B cell (primary cell): ENCODE data around the gene SHMT2. TPM values are rescaled to one million over a fixed set of nuclear protein-coding genes. Genes with fewer than 3 reads are reported as not detected.
A peak's percentile ranks its signal among the peaks of the same experiment; 100 is the strongest.

Experiments used
- ATAC-seq: fragments of 200-7000 bp; cut with Tn5 transposase; one replicate; pipeline ENCODE4 v1.10.0; 2021; ENCODE audit warnings: low read depth, mild to moderate bottlenecking, moderate number of reproducible peaks, moderate library complexity
- CTCF ChIA-PET: fragments of 350-600 bp; sonication (Branson Sonifier 250); formaldehyde crosslinking; loops from one replicate; lab custom pipeline; 2021; ENCODE audit warnings: antibody characterized with exemption, inconsistent platforms; lab: Charles Lee
- POLR2A ChIA-PET: fragments of 350-600 bp; sonication (Branson Sonifier 250); formaldehyde crosslinking; loops from one replicate; lab custom pipeline; 2021; ENCODE audit warnings: antibody characterized with exemption; lab: Charles Lee
- DNase-seq: peaks from one replicate; pipeline ENCODE4 v3.0.0; 2013
- H2AFZ ChIP-seq: 2 replicates; pipeline ENCODE4 v1.6.1; 2012; ENCODE audit warnings: mild to moderate bottlenecking, low read depth, low read length; ENCODE audit not compliant: insufficient read depth, poor library complexity, severe bottlenecking
- H3K27ac ChIP-seq, 2 donors: 1 replicate in 1 of 2; 2 replicates in 1 of 2; pipeline ENCODE4 v1.5.1; 2012 to 2013; ENCODE audit warnings: low read length in 2 of 2, mild to moderate bottlenecking in 2 of 2, moderate library complexity in 1 of 2
- H3K27me3 ChIP-seq, 4 experiments: fragments of 200-600 bp in 1 of 4; sonication (generic) in 1 of 4; replicated peaks in 1 of 4; 1 replicate in 2 of 4; 2 replicates in 2 of 4; pipeline versions ENCODE4 v1.6.1 to v1.7.0; 2013 to 2016; ENCODE audit warnings: low read length in 3 of 4, mild to moderate bottlenecking in 2 of 4, mixed read lengths in 1 of 4, moderate library complexity in 1 of 4; ENCODE audit not compliant: insufficient read depth in 4 of 4, control insufficient read depth in 3 of 4; ENCODE audit errors: control extremely low read depth in 1 of 4
- H3K36me3 ChIP-seq, 2 experiments: replicated peaks in 1 of 2; 1 replicate in 1 of 2; 2 replicates in 1 of 2; pipeline versions ENCODE4 v1.6.1 to v1.7.1; 2013; ENCODE audit warnings: low read length in 1 of 2; ENCODE audit not compliant: insufficient read depth in 2 of 2, control insufficient read depth in 1 of 2; ENCODE audit errors: control extremely low read depth in 1 of 2, extremely low read depth in 1 of 2
- H3K4me1 ChIP-seq, 2 donors: fragments of 200-600 bp in 1 of 2; sonication (generic) in 1 of 2; 1 replicate in 1 of 2; 2 replicates in 1 of 2; pipeline versions ENCODE4 v1.5.1 to v1.6.1; 2013 to 2017; ENCODE audit warnings: low read length in 2 of 2; ENCODE audit not compliant: control insufficient read depth in 2 of 2, insufficient read depth in 2 of 2
- H3K4me2 ChIP-seq: replicated peaks from 2 replicates; pipeline ENCODE3; 2012; ENCODE audit warnings: mild to moderate bottlenecking, low read depth, low read length; ENCODE audit not compliant: poor library complexity, severe bottlenecking
- H3K4me3 ChIP-seq, 5 experiments: fragments of 200-600 bp in 1 of 5; sonication (generic) in 1 of 5; 1 replicate in 3 of 5; 2 replicates in 2 of 5; pipeline versions ENCODE4 v1.5.1 to v1.7.0; 2011 to 2016; ENCODE audit warnings: low read length in 4 of 5, mild to moderate bottlenecking in 4 of 5, low read depth in 2 of 5, control low read depth in 1 of 5, moderate library complexity in 1 of 5; ENCODE audit not compliant: insufficient read depth in 1 of 5; ENCODE audit errors: control extremely low read depth in 1 of 5, extremely low read depth in 1 of 5
- H3K79me2 ChIP-seq: fragments of 200-600 bp; sonication (generic); one replicate; pipeline ENCODE4 v1.6.0; 2016; ENCODE audit warnings: low read length; ENCODE audit not compliant: control insufficient read depth, insufficient read depth
- H3K9ac ChIP-seq: fragments of 200-600 bp; sonication (generic); 2 replicates; pipeline ENCODE4 v1.6.1; 2017; ENCODE audit warnings: mild to moderate bottlenecking, low read length, moderate library complexity
- H3K9me3 ChIP-seq, 3 donors: one replicate each; pipeline versions ENCODE4 v1.6.1 to v1.7.1; 2013; ENCODE audit warnings: low read length in 2 of 3; ENCODE audit not compliant: control insufficient read depth in 2 of 3, insufficient read depth in 1 of 3; ENCODE audit errors: control extremely low read depth in 1 of 3
- H4K20me1 ChIP-seq: 2 replicates; pipeline ENCODE4 v1.6.0; 2012; ENCODE audit warnings: mild to moderate bottlenecking, low read length; ENCODE audit not compliant: insufficient read depth, control insufficient read depth, poor library complexity, severe bottlenecking
- H3K27ac Mint-ChIP-seq: one replicate; pipeline ENCODE4 v1.8.0; 2021; ENCODE audit warnings: mixed read lengths
- H3K27me3 Mint-ChIP-seq: one replicate; pipeline ENCODE4 v1.8.0; 2021; ENCODE audit warnings: mixed read lengths
- H3K4me1 Mint-ChIP-seq: one replicate; pipeline ENCODE4 v1.8.0; 2021; ENCODE audit warnings: mixed read lengths
- H3K4me3 Mint-ChIP-seq: one replicate; pipeline ENCODE4 v1.8.0; 2021; ENCODE audit warnings: mixed read lengths
- H3K9me3 Mint-ChIP-seq: one replicate; pipeline ENCODE4 v1.8.0; 2022; ENCODE audit warnings: mixed read lengths; ENCODE audit not compliant: insufficient read depth
- EZH2 ChIP-seq: IDR thresholded peaks from 2 replicates; pipeline ENCODE4 v1.6.1; 2012; ENCODE audit warnings: borderline replicate concordance, low read depth, mild to moderate bottlenecking, moderate library complexity, low read length; ENCODE audit not compliant: insufficient read depth, poor library complexity, severe bottlenecking
- WGBS: methylation state at CpG from one replicate; pipeline ENCODE4 v1.1.5; 2013; ENCODE audit warnings: missing lambda C conversion rate; ENCODE audit not compliant: insufficient coverage; 5-methylcytosine and 5-hydroxymethylcytosine counted together
- intact Hi-C: fragments of 100-400 bp; cut with micrococcal nuclease; formaldehyde crosslinking; loops from one replicate; pipeline ENCODE4 v1.10.0; 2022
- polyA plus RNA-seq: library from polyadenylated mRNA; depleted of rRNA; stranded (reverse); fragments of >200 nt; gene quantifications from 2 replicates; pipeline ENCODE4 v1.2.3, GENCODE V29; 2012
- total RNA-seq, 2 donors: library from RNA; stranded (reverse); fragments of 120-200 nt in 1 of 2; gene quantifications; 1 replicate in 1 of 2; 2 replicates in 1 of 2; pipeline versions ENCODE4 v1.2.3 to v1.2.4, GENCODE V29; 2013 to 2022
- TF ChIP-seq, protein P1 (sequence below): fragments of 200-600 bp; IDR thresholded peaks from one replicate; pipeline ENCODE4 v1.8.0; 2022; ENCODE audit warnings: antibody characterized with exemption, mild to moderate bottlenecking

The SHMT2 gene
- total and polyA plus RNA-seq, 2 donors (not counting 1 experiment from before 2014, with no cell fraction given): 166 to 236 TPM

DNA sequence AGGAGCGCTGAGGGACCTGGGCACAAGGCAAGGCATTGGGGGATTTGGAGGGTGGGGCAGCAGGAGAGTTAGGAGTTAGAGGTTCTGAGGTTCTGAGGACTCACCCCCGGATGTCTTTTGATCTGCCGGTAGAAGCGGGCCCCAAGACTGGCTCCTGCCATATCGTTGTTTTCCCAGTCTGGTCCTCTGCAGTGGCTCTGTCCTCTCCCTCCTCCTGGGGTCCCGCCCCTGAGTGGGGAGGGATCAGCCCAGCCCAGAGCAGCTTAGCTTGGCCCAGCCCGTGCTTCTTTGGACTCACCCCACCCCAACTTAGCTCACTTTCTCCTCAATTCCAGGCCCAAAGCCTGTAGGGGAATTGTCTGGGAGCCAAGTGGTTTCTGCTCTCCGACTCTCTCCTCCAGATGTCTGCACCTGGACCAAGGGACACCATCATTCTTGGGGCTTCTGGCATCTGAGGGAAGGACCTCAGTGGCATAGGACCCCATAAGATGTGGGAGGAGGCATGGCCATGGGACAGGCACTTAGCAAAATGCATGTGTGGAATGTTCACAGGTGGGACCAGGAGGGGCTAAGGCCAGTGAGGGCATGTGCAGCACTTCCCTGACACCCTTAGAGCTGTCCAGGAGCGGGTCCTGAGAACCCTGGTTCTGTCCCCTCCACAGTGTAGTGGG is 7.5 kb downstream of the SHMT2 start:
- Histone ChIP-seq H4K20me1 (peaks cover 4% of the 10 kb centered on the region), H3K79me2 (peaks cover 13% of the 10 kb centered on the region), H3K27ac (no peak overlapping the region), H3K36me3 (peaks cover 0 to 24% of the 10 kb centered on the region in 2 experiments), H2AFZ (no peak overlapping the region), H3K4me2 (peak overlapping the region; percentile 84), H3K4me1 (peaks cover 79 to 93% of the 10 kb centered on the region in 2 donors), H3K9ac (no peak overlapping the region), H3K4me3 (no peak overlapping the region), H3K27me3 (peaks cover 0 to 50% (median 20%) of the 10 kb centered on the region in 4 experiments), H3K9me3 (peaks cover 0 to 17% (median 0%) of the 10 kb centered on the region in 3 donors)
- peaks cover 12% of the 10 kb centered on the region for H3K27me3 Mint-ChIP-seq
- H3K9me3 Mint-ChIP-seq: no peaks in the 10 kb centered on the region
- peak overlapping the region; percentile 70 for H3K27ac Mint-ChIP-seq
- H3K4me3 Mint-ChIP-seq: peak overlapping the region; percentile 87
- POLR2A ChIA-PET: interaction anchor here (4.8 to 11.2 kb wide), 3 partner anchors 7 to 22 kb away, joined by 18 to 110 read pairs (median 89); partner anchors contain the start of genes NXPH4 and SHMT2
- CTCF ChIA-PET: interaction anchor here (12.1 to 31.1 kb wide), 2 partner anchors 9 to 21 kb away, joined by 360 to 838 read pairs; partner anchors contain the start of genes NXPH4 and SHMT2
- TF ChIP-seq, protein P1, sequence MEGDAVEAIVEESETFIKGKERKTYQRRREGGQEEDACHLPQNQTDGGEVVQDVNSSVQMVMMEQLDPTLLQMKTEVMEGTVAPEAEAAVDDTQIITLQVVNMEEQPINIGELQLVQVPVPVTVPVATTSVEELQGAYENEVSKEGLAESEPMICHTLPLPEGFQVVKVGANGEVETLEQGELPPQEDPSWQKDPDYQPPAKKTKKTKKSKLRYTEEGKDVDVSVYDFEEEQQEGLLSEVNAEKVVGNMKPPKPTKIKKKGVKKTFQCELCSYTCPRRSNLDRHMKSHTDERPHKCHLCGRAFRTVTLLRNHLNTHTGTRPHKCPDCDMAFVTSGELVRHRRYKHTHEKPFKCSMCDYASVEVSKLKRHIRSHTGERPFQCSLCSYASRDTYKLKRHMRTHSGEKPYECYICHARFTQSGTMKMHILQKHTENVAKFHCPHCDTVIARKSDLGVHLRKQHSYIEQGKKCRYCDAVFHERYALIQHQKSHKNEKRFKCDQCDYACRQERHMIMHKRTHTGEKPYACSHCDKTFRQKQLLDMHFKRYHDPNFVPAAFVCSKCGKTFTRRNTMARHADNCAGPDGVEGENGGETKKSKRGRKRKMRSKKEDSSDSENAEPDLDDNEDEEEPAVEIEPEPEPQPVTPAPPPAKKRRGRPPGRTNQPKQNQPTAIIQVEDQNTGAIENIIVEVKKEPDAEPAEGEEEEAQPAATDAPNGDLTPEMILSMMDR: no peak
- no peak for TF ChIP-seq EZH2
- WGBS: 35% methylated on average over 6 of the region's 9 CpGs
- peaks cover 91% of the 10 kb centered on the region for H3K4me1 Mint-ChIP-seq
- ATAC-seq: no peak
- intact Hi-C loops: loop anchor here (10.0 kb wide), 1 partner anchor 482 kb away; the partner anchor contains the start of gene PRIM1
- peak; percentile 36 for DNase-seq

DNA sequence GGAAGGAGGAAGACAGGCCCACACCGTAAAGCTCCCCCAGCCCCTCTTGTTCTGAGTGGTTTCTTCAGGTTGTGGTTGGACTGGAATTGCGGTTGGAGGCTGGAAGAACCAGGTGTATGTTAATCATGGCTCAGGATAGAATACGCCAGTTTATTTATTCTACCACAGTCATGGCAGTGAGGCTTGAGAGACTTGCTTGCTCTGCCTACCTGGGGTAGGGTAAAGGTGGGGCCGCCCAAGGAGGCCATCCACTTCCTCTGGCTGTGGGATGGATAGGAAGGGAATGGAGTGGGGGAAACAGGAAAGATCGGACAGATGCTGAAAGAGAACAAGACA is 8.1 kb downstream of the SHMT2 start:
- TF ChIP-seq EZH2: no peak
- TF ChIP-seq, protein P1: no peak
- H3K9ac ChIP-seq: no peak overlapping the region
- H3K27ac ChIP-seq: no peak overlapping the region
- no peak for ATAC-seq
- ChIA-PET POLR2A (interaction anchor here (4.8 to 11.2 kb wide), 3 partner anchors 8 to 23 kb away, joined by 18 to 110 read pairs (median 89); partner anchors contain the start of genes NXPH4 and SHMT2), CTCF (interaction anchor here (12.1 to 31.1 kb wide), 2 partner anchors 9 to 21 kb away, joined by 360 to 838 read pairs; partner anchors contain the start of genes NXPH4 and SHMT2)
- Mint-ChIP-seq H3K9me3 (no peaks in the 10 kb centered on the region), H3K27me3 (peaks cover 12% of the 10 kb centered on the region), H3K27ac (peak overlapping the region; percentile 57), H3K4me1 (peaks cover 91% of the 10 kb centered on the region), H3K4me3 (peak overlapping the region; percentile 87)
- intact Hi-C loops: loop anchor here (10.0 kb wide), 1 partner anchor 483 kb away; the partner anchor contains the start of gene PRIM1
- H3K27me3 ChIP-seq: peaks cover 0 to 55% (median 23%) of the 10 kb centered on the region in 4 experiments
- peak; percentile 41 for DNase-seq
- WGBS: 40% methylated on average over 4 of the region's 5 CpGs
- no peak overlapping the region for H3K4me3 ChIP-seq
- H2AFZ ChIP-seq: no peak overlapping the region
- peaks cover 8% of the 10 kb centered on the region for H4K20me1 ChIP-seq
- peaks cover 12% of the 10 kb centered on the region for H3K79me2 ChIP-seq
- peaks cover 84 to 98% of the 10 kb centered on the region in 2 donors for H3K4me1 ChIP-seq
- peaks cover 0 to 21% (median 0%) of the 10 kb centered on the region in 3 donors for H3K9me3 ChIP-seq
- H3K4me2 ChIP-seq: peak overlapping the region; percentile 95
- peaks cover 0 to 19% of the 10 kb centered on the region in 2 experiments for H3K36me3 ChIP-seq
